HCT116 (cell line): ENCODE data around the gene TGFBR3L. TPM values are rescaled to one million over a fixed set of nuclear protein-coding genes. Genes with fewer than 3 reads are reported as not detected.

Experiments used
- ATAC-seq: fragments of 200-7000 bp; cut with Tn5 transposase; 2 replicates; pipeline ENCODE4 v1.9.1; 2020; ENCODE audit warnings: mild to moderate bottlenecking, moderate library complexity
- BruUV-seq: library from RNA; stranded (reverse); fragments of 400-500 nt; replicated peaks from 2 replicates; lab custom pipeline; 2021; lab: Mats Ljungman, UMichigan
- CTCF ChIA-PET: fragments of 300-600 bp; sonication (Branson Sonifier 250); formaldehyde crosslinking; loops from one replicate; lab custom pipeline; 2021; ENCODE audit warnings: antibody characterized with exemption; lab: Charles Lee
- POLR2A ChIA-PET: fragments of 300-600, 350-600 bp; sonication (Branson Sonifier 250); formaldehyde crosslinking; loops from one replicate; lab custom pipeline; 2021; ENCODE audit warnings: antibody characterized with exemption; lab: Charles Lee
- RAD21 ChIA-PET, 2 experiments: fragments of 300-600 bp; sonication (Branson Sonifier 250); formaldehyde crosslinking; loops; one replicate each; lab custom pipeline; 2023; ENCODE audit warnings: low total read pairs in 2 of 2; ENCODE audit not compliant: uncharacterized antibody in 2 of 2, unreplicated experiment in 2 of 2, low non-redundant PET in 1 of 2; lab: Charles Lee
- DNase-seq: peaks from one replicate; pipeline ENCODE4 v3.0.0-alpha.2; 2010; ENCODE audit warnings: low read depth, low spot score
- H2AFZ ChIP-seq: fragments of 200-600 bp; shearing (Covaris generic), sonication (generic); 2 replicates; pipeline ENCODE4 v1.6.1; 2017; ENCODE audit warnings: low read depth, mixed run types, mixed read lengths, antibody characterized with exemption, low read length; ENCODE audit not compliant: poor library complexity, severe bottlenecking
- H3K27ac ChIP-seq: 2 replicates; pipeline ENCODE4 v1.5.1; 2012; ENCODE audit warnings: low read depth, low read length
- H3K27me3 ChIP-seq: fragments of 200-600 bp; sonication (generic); 2 replicates; pipeline ENCODE4 v1.6.1; 2016; ENCODE audit warnings: mixed run types, low read length, mixed read lengths; ENCODE audit not compliant: insufficient read depth
- H3K36me3 ChIP-seq, 2 experiments: fragments of 200-500 bp in 1 of 2; fragments of 200-600 bp in 1 of 2; sonication (Bioruptor generic) in 1 of 2; sonication (generic) in 1 of 2; 2 replicates each; pipeline versions ENCODE4 v1.5.1 to v1.6.1; 2014 to 2016; ENCODE audit warnings: low read length in 2 of 2, inconsistent platforms in 1 of 2, mixed read lengths in 1 of 2, mixed run types in 1 of 2; ENCODE audit not compliant: insufficient read depth in 2 of 2, control insufficient read depth in 1 of 2
- H3K4me1 ChIP-seq, 2 experiments: fragments of 200-600 bp in 1 of 2; sonication (generic) in 1 of 2; 2 replicates each; pipeline versions ENCODE4 v1.5.1 to v1.6.1; 2012 to 2017; ENCODE audit warnings: low read length in 2 of 2, inconsistent platforms in 1 of 2, mild to moderate bottlenecking in 1 of 2, mixed read lengths in 1 of 2, mixed run types in 1 of 2, moderate library complexity in 1 of 2; ENCODE audit not compliant: insufficient read depth in 2 of 2, control insufficient read depth in 1 of 2
- H3K4me2 ChIP-seq: fragments of 200-600 bp; sonication (generic); 2 replicates; pipeline ENCODE4 v1.6.1; 2017; ENCODE audit warnings: mixed run types, low read length, mixed read lengths
- H3K4me3 ChIP-seq, 2 experiments: fragments of 200-600 bp in 1 of 2; sonication (generic) in 1 of 2; replicated peaks in 1 of 2; 2 replicates each; pipeline ENCODE4 v1.5.1; 2011 to 2016; ENCODE audit warnings: low read length in 2 of 2, control low read depth in 1 of 2, low read depth in 1 of 2, mild to moderate bottlenecking in 1 of 2, mixed read lengths in 1 of 2, mixed run types in 1 of 2
- H3K79me2 ChIP-seq: fragments of 200-600 bp; sonication (generic); 2 replicates; pipeline ENCODE4 v1.6.1; 2017; ENCODE audit warnings: mild to moderate bottlenecking, mixed run types, low read length, moderate library complexity, mixed read lengths; ENCODE audit not compliant: insufficient read depth
- H3K9ac ChIP-seq: fragments of 200-600 bp; sonication (generic); 2 replicates; pipeline ENCODE4 v1.6.1; 2016; ENCODE audit warnings: low read length, mixed read lengths
- H3K9me2 ChIP-seq: fragments of 200-600 bp; sonication (generic), shearing (Covaris generic); 2 replicates; pipeline ENCODE4 v1.6.1; 2017; ENCODE audit warnings: mixed run types, mild to moderate bottlenecking, moderate library complexity; ENCODE audit not compliant: insufficient read depth
- H3K9me3 ChIP-seq, 2 experiments: fragments of 200-500 bp in 1 of 2; fragments of 200-600 bp in 1 of 2; sonication (Bioruptor generic) in 1 of 2; sonication (generic) in 1 of 2; 2 replicates each; pipeline ENCODE4 v1.6.1; 2014 to 2017; ENCODE audit warnings: low read length in 2 of 2, mixed read lengths in 2 of 2, inconsistent platforms in 1 of 2, low read depth in 1 of 2, mild to moderate bottlenecking in 1 of 2, mixed run types in 1 of 2, moderate library complexity in 1 of 2; ENCODE audit not compliant: control insufficient read depth in 1 of 2, insufficient read depth in 1 of 2
- H4K20me1 ChIP-seq: fragments of 200-600 bp; sonication (generic), shearing (Covaris generic); 2 replicates; pipeline ENCODE4 v1.6.1; 2017; ENCODE audit warnings: mixed run types, mild to moderate bottlenecking, moderate library complexity; ENCODE audit not compliant: insufficient read depth
- CTCF ChIP-seq, 3 experiments: fragments of 200-600 bp in 1 of 3; sonication (generic) in 1 of 3; IDR thresholded peaks in 2 of 3; conservative IDR thresholded peaks in 1 of 3; 2 replicates each; pipeline ENCODE4 v1.5.1; 2012 to 2017; ENCODE audit warnings: low read depth in 2 of 3, low read length in 2 of 3, antibody characterized with exemption in 1 of 3, borderline replicate concordance in 1 of 3, control low read depth in 1 of 3, mild to moderate bottlenecking in 1 of 3, mixed read lengths in 1 of 3, mixed run types in 1 of 3, moderate library complexity in 1 of 3; ENCODE audit not compliant: insufficient read depth in 1 of 3
- EGR1 ChIP-seq: IDR thresholded peaks from 2 replicates; pipeline ENCODE4 v1.6.1; 2012; ENCODE audit warnings: low read depth
- ELF1 ChIP-seq: IDR thresholded peaks from 2 replicates; pipeline ENCODE4 v1.6.1; 2012; ENCODE audit warnings: low read depth, borderline replicate concordance
- MAX ChIP-seq: IDR thresholded peaks from 2 replicates; pipeline ENCODE4 v1.6.1; 2012
- POLR2A ChIP-seq: IDR thresholded peaks from 2 replicates; pipeline ENCODE4 v1.7.0; 2011; ENCODE audit warnings: borderline replicate concordance; ENCODE audit not compliant: insufficient read depth, insufficient read length; ENCODE audit errors: extremely low read depth
- POLR2AphosphoS5 ChIP-seq: IDR thresholded peaks from 2 replicates; pipeline ENCODE4 v1.6.1; 2011; ENCODE audit warnings: mild to moderate bottlenecking, low read depth, low read length, moderate library complexity
- SIN3A ChIP-seq: IDR thresholded peaks from 2 replicates; pipeline ENCODE4 v1.6.1; 2012; ENCODE audit warnings: low read depth
- SP1 ChIP-seq: IDR thresholded peaks from 2 replicates; pipeline ENCODE4 v1.6.1; 2012; ENCODE audit warnings: low read depth
- TCF7L2 ChIP-seq: IDR thresholded peaks from 2 replicates; pipeline ENCODE4 v1.7.0; 2011; ENCODE audit warnings: borderline replicate concordance, inconsistent platforms; ENCODE audit not compliant: insufficient read depth, insufficient read length; ENCODE audit errors: extremely low read depth
- YY1 ChIP-seq: IDR thresholded peaks from 2 replicates; pipeline ENCODE4 v1.6.1; 2011; ENCODE audit warnings: low read length, low read depth, moderate library complexity, mild to moderate bottlenecking; ENCODE audit not compliant: insufficient replicate concordance; ENCODE audit errors: extremely low read depth
- ZBTB33 ChIP-seq: IDR thresholded peaks from 2 replicates; pipeline ENCODE4 v1.6.1; 2011; ENCODE audit warnings: mild to moderate bottlenecking, low read length, moderate library complexity; ENCODE audit not compliant: insufficient replicate concordance; ENCODE audit errors: extremely low read depth
- ZNF274 ChIP-seq: fragments of 200-500 bp; sonication (Bioruptor generic); IDR thresholded peaks from 2 replicates; pipeline ENCODE4 v1.6.1; 2014; ENCODE audit warnings: mild to moderate bottlenecking, low read depth, low read length, inconsistent platforms
- intact Hi-C: fragments of 100-400 bp; cut with micrococcal nuclease; formaldehyde crosslinking; loops from 2 replicates; pipeline ENCODE4 v1.10.0; 2022
- total RNA-seq: library from RNA; stranded (reverse); gene quantifications from one replicate; pipeline ENCODE4 v1.2.1, GENCODE V29; 2021; ENCODE audit not compliant: unreplicated experiment
- TF ChIP-seq, protein P1 (sequence below): IDR thresholded peaks from 2 replicates; pipeline ENCODE4 v1.6.1; 2012

TGFBR3L gene
- total RNA-seq, 1 experiment from 2014 or later = 30.9 TPM

DNA sequence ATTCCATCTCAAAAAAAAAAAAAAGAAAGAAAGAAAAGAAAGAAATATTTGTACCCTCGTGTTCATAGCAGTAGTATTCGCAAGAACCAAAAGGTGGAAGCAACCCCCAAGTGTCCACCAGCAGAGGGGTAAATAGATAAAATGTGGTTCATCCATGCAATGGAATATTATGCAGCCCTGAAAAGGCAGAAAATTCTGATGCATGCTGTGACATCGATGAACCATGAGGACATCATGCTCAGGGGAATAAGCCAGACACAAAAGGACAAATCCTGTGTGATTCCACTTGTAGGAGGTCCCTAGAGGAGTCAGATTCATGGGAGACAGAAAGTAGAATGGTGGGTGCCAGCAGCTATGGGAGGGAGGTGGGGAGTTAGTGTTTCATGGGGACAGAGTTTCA is 32.7 kb upstream of the TGFBR3L start:
- H2AFZ ChIP-seq = no peak overlapping the region
- TF ChIP-seq MAX (no peak), POLR2A (no peak), ZNF274 (no peak), CTCF (IDR thresholded peaks at IDR 0.05 in 2 of 3, conservative IDR thresholded peaks at IDR 0.05 in 1 of 3; ENCODE audit: borderline replicate concordance in 1 of 3, insufficient read depth in 1 of 3, low read depth in 2 of 3, low read length in 2 of 3) (no peak), POLR2AphosphoS5 (no peak), SIN3A (no peak), EGR1 (no peak), TCF7L2 (no peak), YY1 (no peak), SP1 (no peak), ZBTB33 (no peak), ELF1 (no peak)
- TF ChIP-seq, protein P1, sequence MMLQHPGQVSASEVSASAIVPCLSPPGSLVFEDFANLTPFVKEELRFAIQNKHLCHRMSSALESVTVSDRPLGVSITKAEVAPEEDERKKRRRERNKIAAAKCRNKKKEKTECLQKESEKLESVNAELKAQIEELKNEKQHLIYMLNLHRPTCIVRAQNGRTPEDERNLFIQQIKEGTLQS = no peak
- intact Hi-C loops = no loop called here
- CTCF ChIA-PET = no interaction called here
- H3K4me3 ChIP-seq = no peak overlapping the region
- H3K9me3 ChIP-seq = no peaks in the 10 kb centered on the region
- no peak overlapping the region for H3K9ac ChIP-seq
- H3K79me2 ChIP-seq = no peaks in the 10 kb centered on the region
- DNase-seq (no peak), ATAC-seq (no peak)
- POLR2A ChIA-PET = no interaction called here
- no peaks in the 10 kb centered on the region for H3K27me3 ChIP-seq
- RAD21 ChIA-PET = no interaction called here
- H4K20me1 ChIP-seq = no peaks in the 10 kb centered on the region
- peaks cover 5 to 24% of the 10 kb centered on the region in 2 experiments; a peak in 3 of 4 replicates for H3K4me1 ChIP-seq
- no peaks in the 10 kb centered on the region for H3K9me2 ChIP-seq
- BruUV-seq = no TSS peak
- no peak overlapping the region for H3K27ac ChIP-seq
- no peak overlapping the region for H3K4me2 ChIP-seq
- H3K36me3 ChIP-seq = no peaks in the 10 kb centered on the region
